GM23338 (cell line): ENCODE measurements around the gene TMEM61. TPM values are rescaled to one million over a fixed set of nuclear protein-coding genes. Genes with fewer than 3 reads are reported as not detected.

Experiments used
- ATAC-seq: fragments of 200-7000 bp; cut with Tn5 transposase; 3 replicates; pipeline ENCODE4 v1.9.1; 2020
- DNase-seq: peaks from one replicate; pipeline ENCODE4 v3.0.0-alpha.2; 2015; ENCODE audit warnings: low spot score
- H2AFZ ChIP-seq: fragments of 200-600 bp; sonication (generic); 2 replicates; pipeline ENCODE4 v1.8.0; 2016; ENCODE audit warnings: antibody characterized with exemption, mild to moderate bottlenecking, moderate library complexity
- H3F3A ChIP-seq: fragments of 200-600 bp; sonication (generic); replicated peaks from 2 replicates; pipeline ENCODE4 v1.8.0; 2017; ENCODE audit warnings: antibody characterized with exemption, mixed run types, low read depth
- H3K27ac ChIP-seq: fragments of 200-600 bp; sonication (generic); 2 replicates; pipeline ENCODE4 v1.6.1; 2016; ENCODE audit warnings: low read depth
- H3K27me3 ChIP-seq: fragments of 200-600 bp; sonication (generic); 2 replicates; pipeline ENCODE4 v1.8.0; 2016; ENCODE audit warnings: mild to moderate bottlenecking, mixed run types, moderate library complexity; ENCODE audit not compliant: insufficient read depth
- H3K36me3 ChIP-seq: fragments of 200-600 bp; sonication (generic); 2 replicates; pipeline ENCODE4 v1.8.0; 2016; ENCODE audit warnings: mild to moderate bottlenecking; ENCODE audit not compliant: insufficient read depth
- H3K4me1 ChIP-seq: fragments of 200-600 bp; sonication (generic); 2 replicates; pipeline ENCODE4 v1.8.0; 2016; ENCODE audit warnings: mild to moderate bottlenecking, moderate library complexity; ENCODE audit not compliant: insufficient read depth
- H3K4me2 ChIP-seq: fragments of 200-600 bp; sonication (generic); 2 replicates; pipeline ENCODE4 v1.7.1; 2017; ENCODE audit warnings: mixed run types
- H3K4me3 ChIP-seq: fragments of 200-600 bp; sonication (generic); 2 replicates; pipeline ENCODE4 v1.6.1; 2016; ENCODE audit warnings: mixed run types
- H3K79me2 ChIP-seq: fragments of 200-600 bp; sonication (generic); replicated peaks from 2 replicates; pipeline ENCODE4 v1.8.0; 2017; ENCODE audit warnings: mild to moderate bottlenecking; ENCODE audit not compliant: insufficient read depth
- H3K9me2 ChIP-seq: fragments of 200-600 bp; sonication (generic); 2 replicates; pipeline ENCODE4 v1.8.0; 2017; ENCODE audit not compliant: insufficient read depth
- H4K20me1 ChIP-seq: fragments of 200-600 bp; sonication (generic); replicated peaks from 2 replicates; pipeline ENCODE4 v1.8.0; 2017; ENCODE audit warnings: mild to moderate bottlenecking; ENCODE audit not compliant: insufficient read depth
- H3K27ac Mint-ChIP-seq: 2 replicates; pipeline ENCODE4 v1.8.0; 2020; ENCODE audit warnings: inconsistent platforms, mild to moderate bottlenecking, moderate library complexity, mixed read lengths
- H3K27me3 Mint-ChIP-seq: 3 replicates; pipeline ENCODE4 v1.8.0; 2022; ENCODE audit warnings: low read depth, mild to moderate bottlenecking, moderate library complexity, mixed read lengths, inconsistent platforms; ENCODE audit not compliant: insufficient read depth, poor library complexity
- H3K36me3 Mint-ChIP-seq: 3 replicates; pipeline ENCODE4 v1.8.0; 2021; ENCODE audit warnings: low read depth, mild to moderate bottlenecking, inconsistent platforms, moderate library complexity, mixed read lengths
- H3K4me1 Mint-ChIP-seq: 3 replicates; pipeline ENCODE4 v1.8.0; 2020; ENCODE audit warnings: mild to moderate bottlenecking, inconsistent platforms, mixed read lengths
- H3K4me3 Mint-ChIP-seq: 3 replicates; pipeline ENCODE4 v1.8.0; 2021; ENCODE audit warnings: moderate library complexity, mild to moderate bottlenecking, inconsistent platforms, mixed read lengths
- H3K9me3 Mint-ChIP-seq: 3 replicates; pipeline ENCODE4 v1.8.0; 2020; ENCODE audit warnings: moderate library complexity, mild to moderate bottlenecking, inconsistent platforms, mixed read lengths
- CREB1 ChIP-seq: fragments of 250-450 bp; sonication (Bioruptor Pico); IDR thresholded peaks from 2 replicates; pipeline ENCODE4 v1.5.0; 2020; ENCODE audit warnings: low read depth, mild to moderate bottlenecking, moderate library complexity
- EZH2 ChIP-seq: fragments of 200-600 bp; sonication (generic); IDR thresholded peaks from one replicate; pipeline ENCODE4 v1.8.0; 2017; ENCODE audit warnings: antibody characterized with exemption, mild to moderate bottlenecking, low read depth; ENCODE audit not compliant: unreplicated experiment
- EZH2phosphoT487 ChIP-seq: fragments of 200-600 bp; sonication (generic); IDR thresholded peaks from one replicate; pipeline ENCODE4 v1.8.1; 2018; ENCODE audit warnings: antibody characterized with exemption; ENCODE audit not compliant: unreplicated experiment
- JUNB ChIP-seq: IDR thresholded peaks from one replicate; pipeline ENCODE4 v1.6.1; 2016; ENCODE audit warnings: antibody characterized with exemption; ENCODE audit not compliant: unreplicated experiment
- NANOG ChIP-seq: IDR thresholded peaks from 2 replicates; pipeline ENCODE4 v1.6.1; 2016; ENCODE audit warnings: antibody characterized with exemption, borderline replicate concordance
- POLR2AphosphoS5 ChIP-seq: IDR thresholded peaks from 2 replicates; pipeline ENCODE4 v1.6.1; 2016; ENCODE audit warnings: antibody characterized with exemption, low read depth
- STAT1 ChIP-seq: IDR thresholded peaks from one replicate; pipeline ENCODE4 v1.6.1; 2016; ENCODE audit warnings: antibody characterized with exemption; ENCODE audit not compliant: unreplicated experiment
- ZNF114 ChIP-seq: fragments of 250-450 bp; sonication (Bioruptor Pico); IDR thresholded peaks from 2 replicates; pipeline ENCODE4 v1.5.0; 2020; ENCODE audit warnings: mild to moderate bottlenecking, moderate library complexity
- ZNF331 ChIP-seq: fragments of 250-450 bp; sonication (Bioruptor Pico); IDR thresholded peaks from 2 replicates; pipeline ENCODE4 v1.5.0; 2020; ENCODE audit warnings: low read depth, mild to moderate bottlenecking, moderate library complexity
- polyA plus RNA-seq: library from polyadenylated mRNA; unstranded; fragments of >200 nt; fragmentation: Nextera tagmentation; extraction: Ambion mirVana; gene quantifications from 2 replicates; pipeline ENCODE4 v1.2.1, GENCODE V29; 2016
- total RNA-seq: library from RNA; depleted of rRNA; stranded (reverse); fragments of >200 nt; shearing (Covaris generic); gene quantifications from 2 replicates; pipeline ENCODE4 v1.2.3, GENCODE V29; 2014
- TF ChIP-seq, protein P1 (sequence below): fragments of 250-450 bp; sonication (Bioruptor Pico); IDR thresholded peaks from 2 replicates; pipeline ENCODE4 v1.5.0; 2020; ENCODE audit warnings: mild to moderate bottlenecking, moderate library complexity
- TF ChIP-seq, protein P2 (sequence below): IDR thresholded peaks from 2 replicates; pipeline ENCODE4 v1.6.1; 2016; ENCODE audit warnings: antibody characterized with exemption
- TF ChIP-seq, protein P3 (sequence below): IDR thresholded peaks from one replicate; pipeline ENCODE4 v1.6.1; 2018; ENCODE audit warnings: antibody characterized with exemption; ENCODE audit not compliant: unreplicated experiment
- TF ChIP-seq, protein P4 (sequence below), 2 experiments: fragments of 200-600 bp in 1 of 2; sonication (generic) in 1 of 2; conservative IDR thresholded peaks; 2 replicates each; pipeline versions ENCODE4 v1.5.1 to v1.6.1; 2016 to 2017; ENCODE audit warnings: antibody characterized with exemption in 2 of 2, low read depth in 2 of 2, mild to moderate bottlenecking in 2 of 2, moderate library complexity in 1 of 2

The TMEM61 gene
- total and polyA plus RNA-seq, 2 experiments from 2014 or later, result 2.0 to 3.6 TPM

DNA sequence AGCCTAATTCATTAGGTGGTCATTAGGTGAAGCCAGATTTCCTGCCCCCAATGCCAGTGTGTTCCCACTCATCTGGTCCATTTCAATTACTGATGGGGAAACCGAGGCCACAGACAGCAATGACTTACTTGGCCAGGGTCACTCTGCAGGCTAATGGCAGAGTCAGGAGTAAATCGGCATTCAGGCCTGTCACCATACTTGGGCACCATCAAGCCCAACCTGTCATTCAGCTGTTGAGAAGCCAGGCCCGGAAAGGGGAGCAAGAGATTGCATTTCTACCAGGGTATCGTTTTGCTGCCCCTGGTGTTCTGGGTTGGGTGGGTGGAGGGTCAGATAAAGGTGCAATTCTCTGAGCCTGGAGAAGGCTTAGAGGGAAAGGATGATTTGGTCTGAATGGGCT, 8.0 kb upstream of the TMEM61 start:
- H3K4me1 Mint-ChIP-seq, result peaks cover 13% of the 10 kb centered on the region
- no peak overlapping the region for H3K27ac Mint-ChIP-seq
- no peaks in the 10 kb centered on the region for H3K9me3 Mint-ChIP-seq
- no peak overlapping the region for H3K27ac ChIP-seq
- H3K27me3 ChIP-seq, result no peaks in the 10 kb centered on the region
- no peaks in the 10 kb centered on the region for H3K36me3 Mint-ChIP-seq
- H3K4me1 ChIP-seq, result peaks cover 12% of the 10 kb centered on the region
- H3K4me3 Mint-ChIP-seq, result no peak overlapping the region
- no peak overlapping the region for H2AFZ ChIP-seq
- TF ChIP-seq ZNF331 (CRISPR knock-in tag) (no peak), POLR2AphosphoS5 (no peak), EZH2phosphoT487 (no peak), JUNB (no peak), STAT1 (no peak), NANOG (no peak), ZNF114 (CRISPR knock-in tag) (no peak), EZH2 (no peak), CREB1 (CRISPR knock-in tag) (no peak)
- TF ChIP-seq, protein P1, sequence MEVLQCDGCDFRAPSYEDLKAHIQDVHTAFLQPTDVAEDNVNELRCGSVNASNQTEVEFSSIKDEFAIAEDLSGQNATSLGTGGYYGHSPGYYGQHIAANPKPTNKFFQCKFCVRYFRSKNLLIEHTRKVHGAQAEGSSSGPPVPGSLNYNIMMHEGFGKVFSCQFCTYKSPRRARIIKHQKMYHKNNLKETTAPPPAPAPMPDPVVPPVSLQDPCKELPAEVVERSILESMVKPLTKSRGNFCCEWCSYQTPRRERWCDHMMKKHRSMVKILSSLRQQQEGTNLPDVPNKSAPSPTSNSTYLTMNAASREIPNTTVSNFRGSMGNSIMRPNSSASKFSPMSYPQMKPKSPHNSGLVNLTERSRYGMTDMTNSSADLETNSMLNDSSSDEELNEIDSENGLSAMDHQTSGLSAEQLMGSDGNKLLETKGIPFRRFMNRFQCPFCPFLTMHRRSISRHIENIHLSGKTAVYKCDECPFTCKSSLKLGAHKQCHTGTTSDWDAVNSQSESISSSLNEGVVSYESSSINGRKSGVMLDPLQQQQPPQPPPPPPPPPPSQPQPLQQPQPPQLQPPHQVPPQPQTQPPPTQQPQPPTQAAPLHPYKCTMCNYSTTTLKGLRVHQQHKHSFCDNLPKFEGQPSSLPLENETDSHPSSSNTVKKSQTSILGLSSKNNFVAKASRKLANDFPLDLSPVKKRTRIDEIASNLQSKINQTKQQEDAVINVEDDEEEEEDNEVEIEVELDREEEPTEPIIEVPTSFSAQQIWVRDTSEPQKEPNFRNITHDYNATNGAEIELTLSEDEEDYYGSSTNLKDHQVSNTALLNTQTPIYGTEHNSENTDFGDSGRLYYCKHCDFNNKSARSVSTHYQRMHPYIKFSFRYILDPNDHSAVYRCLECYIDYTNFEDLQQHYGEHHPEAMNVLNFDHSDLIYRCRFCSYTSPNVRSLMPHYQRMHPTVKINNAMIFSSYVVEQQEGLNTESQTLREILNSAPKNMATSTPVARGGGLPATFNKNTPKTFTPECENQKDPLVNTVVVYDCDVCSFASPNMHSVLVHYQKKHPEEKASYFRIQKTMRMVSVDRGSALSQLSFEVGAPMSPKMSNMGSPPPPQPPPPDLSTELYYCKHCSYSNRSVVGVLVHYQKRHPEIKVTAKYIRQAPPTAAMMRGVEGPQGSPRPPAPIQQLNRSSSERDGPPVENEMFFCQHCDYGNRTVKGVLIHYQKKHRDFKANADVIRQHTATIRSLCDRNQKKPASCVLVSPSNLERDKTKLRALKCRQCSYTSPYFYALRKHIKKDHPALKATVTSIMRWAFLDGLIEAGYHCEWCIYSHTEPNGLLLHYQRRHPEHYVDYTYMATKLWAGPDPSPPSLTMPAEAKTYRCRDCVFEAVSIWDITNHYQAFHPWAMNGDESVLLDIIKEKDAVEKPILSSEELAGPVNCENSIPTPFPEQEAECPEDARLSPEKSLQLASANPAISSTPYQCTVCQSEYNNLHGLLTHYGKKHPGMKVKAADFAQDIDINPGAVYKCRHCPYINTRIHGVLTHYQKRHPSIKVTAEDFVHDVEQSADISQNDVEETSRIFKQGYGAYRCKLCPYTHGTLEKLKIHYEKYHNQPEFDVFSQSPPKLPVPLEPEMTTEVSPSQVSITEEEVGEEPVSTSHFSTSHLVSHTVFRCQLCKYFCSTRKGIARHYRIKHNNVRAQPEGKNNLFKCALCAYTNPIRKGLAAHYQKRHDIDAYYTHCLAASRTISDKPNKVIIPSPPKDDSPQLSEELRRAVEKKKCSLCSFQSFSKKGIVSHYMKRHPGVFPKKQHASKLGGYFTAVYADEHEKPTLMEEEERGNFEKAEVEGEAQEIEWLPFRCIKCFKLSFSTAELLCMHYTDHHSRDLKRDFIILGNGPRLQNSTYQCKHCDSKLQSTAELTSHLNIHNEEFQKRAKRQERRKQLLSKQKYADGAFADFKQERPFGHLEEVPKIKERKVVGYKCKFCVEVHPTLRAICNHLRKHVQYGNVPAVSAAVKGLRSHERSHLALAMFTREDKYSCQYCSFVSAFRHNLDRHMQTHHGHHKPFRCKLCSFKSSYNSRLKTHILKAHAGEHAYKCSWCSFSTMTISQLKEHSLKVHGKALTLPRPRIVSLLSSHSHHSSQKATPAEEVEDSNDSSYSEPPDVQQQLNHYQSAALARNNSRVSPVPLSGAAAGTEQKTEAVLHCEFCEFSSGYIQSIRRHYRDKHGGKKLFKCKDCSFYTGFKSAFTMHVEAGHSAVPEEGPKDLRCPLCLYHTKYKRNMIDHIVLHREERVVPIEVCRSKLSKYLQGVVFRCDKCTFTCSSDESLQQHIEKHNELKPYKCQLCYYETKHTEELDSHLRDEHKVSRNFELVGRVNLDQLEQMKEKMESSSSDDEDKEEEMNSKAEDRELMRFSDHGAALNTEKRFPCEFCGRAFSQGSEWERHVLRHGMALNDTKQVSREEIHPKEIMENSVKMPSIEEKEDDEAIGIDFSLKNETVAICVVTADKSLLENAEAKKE, result no peak
- TF ChIP-seq, protein P2, sequence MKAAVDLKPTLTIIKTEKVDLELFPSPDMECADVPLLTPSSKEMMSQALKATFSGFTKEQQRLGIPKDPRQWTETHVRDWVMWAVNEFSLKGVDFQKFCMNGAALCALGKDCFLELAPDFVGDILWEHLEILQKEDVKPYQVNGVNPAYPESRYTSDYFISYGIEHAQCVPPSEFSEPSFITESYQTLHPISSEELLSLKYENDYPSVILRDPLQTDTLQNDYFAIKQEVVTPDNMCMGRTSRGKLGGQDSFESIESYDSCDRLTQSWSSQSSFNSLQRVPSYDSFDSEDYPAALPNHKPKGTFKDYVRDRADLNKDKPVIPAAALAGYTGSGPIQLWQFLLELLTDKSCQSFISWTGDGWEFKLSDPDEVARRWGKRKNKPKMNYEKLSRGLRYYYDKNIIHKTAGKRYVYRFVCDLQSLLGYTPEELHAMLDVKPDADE, result no peak
- TF ChIP-seq, protein P3, sequence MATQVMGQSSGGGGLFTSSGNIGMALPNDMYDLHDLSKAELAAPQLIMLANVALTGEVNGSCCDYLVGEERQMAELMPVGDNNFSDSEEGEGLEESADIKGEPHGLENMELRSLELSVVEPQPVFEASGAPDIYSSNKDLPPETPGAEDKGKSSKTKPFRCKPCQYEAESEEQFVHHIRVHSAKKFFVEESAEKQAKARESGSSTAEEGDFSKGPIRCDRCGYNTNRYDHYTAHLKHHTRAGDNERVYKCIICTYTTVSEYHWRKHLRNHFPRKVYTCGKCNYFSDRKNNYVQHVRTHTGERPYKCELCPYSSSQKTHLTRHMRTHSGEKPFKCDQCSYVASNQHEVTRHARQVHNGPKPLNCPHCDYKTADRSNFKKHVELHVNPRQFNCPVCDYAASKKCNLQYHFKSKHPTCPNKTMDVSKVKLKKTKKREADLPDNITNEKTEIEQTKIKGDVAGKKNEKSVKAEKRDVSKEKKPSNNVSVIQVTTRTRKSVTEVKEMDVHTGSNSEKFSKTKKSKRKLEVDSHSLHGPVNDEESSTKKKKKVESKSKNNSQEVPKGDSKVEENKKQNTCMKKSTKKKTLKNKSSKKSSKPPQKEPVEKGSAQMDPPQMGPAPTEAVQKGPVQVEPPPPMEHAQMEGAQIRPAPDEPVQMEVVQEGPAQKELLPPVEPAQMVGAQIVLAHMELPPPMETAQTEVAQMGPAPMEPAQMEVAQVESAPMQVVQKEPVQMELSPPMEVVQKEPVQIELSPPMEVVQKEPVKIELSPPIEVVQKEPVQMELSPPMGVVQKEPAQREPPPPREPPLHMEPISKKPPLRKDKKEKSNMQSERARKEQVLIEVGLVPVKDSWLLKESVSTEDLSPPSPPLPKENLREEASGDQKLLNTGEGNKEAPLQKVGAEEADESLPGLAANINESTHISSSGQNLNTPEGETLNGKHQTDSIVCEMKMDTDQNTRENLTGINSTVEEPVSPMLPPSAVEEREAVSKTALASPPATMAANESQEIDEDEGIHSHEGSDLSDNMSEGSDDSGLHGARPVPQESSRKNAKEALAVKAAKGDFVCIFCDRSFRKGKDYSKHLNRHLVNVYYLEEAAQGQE, result no peak
- TF ChIP-seq, protein P4, sequence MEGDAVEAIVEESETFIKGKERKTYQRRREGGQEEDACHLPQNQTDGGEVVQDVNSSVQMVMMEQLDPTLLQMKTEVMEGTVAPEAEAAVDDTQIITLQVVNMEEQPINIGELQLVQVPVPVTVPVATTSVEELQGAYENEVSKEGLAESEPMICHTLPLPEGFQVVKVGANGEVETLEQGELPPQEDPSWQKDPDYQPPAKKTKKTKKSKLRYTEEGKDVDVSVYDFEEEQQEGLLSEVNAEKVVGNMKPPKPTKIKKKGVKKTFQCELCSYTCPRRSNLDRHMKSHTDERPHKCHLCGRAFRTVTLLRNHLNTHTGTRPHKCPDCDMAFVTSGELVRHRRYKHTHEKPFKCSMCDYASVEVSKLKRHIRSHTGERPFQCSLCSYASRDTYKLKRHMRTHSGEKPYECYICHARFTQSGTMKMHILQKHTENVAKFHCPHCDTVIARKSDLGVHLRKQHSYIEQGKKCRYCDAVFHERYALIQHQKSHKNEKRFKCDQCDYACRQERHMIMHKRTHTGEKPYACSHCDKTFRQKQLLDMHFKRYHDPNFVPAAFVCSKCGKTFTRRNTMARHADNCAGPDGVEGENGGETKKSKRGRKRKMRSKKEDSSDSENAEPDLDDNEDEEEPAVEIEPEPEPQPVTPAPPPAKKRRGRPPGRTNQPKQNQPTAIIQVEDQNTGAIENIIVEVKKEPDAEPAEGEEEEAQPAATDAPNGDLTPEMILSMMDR (conservative IDR thresholded peaks at IDR 0.05; ENCODE audit: low read depth in 2 of 2), result no peak
- no peaks in the 10 kb centered on the region for H3K79me2 ChIP-seq
- ATAC-seq (no peak), DNase-seq (no peak)
- H3K27me3 Mint-ChIP-seq, result peaks cover 5% of the 10 kb centered on the region
- peaks cover 4% of the 10 kb centered on the region; the same call in 1 of the 2 replicates for H3K9me2 ChIP-seq
- no peaks in the 10 kb centered on the region for H4K20me1 ChIP-seq
- H3K4me2 ChIP-seq, result no peak overlapping the region
- H3K36me3 ChIP-seq, result no peaks in the 10 kb centered on the region
- no peak overlapping the region for H3K4me3 ChIP-seq
- H3F3A ChIP-seq, result no peaks in the 10 kb centered on the region
